MG63 (cell line): Measurements from ENCODE around the gene USP6NL. TPM values are rescaled to one million over a fixed set of nuclear protein-coding genes. Genes with fewer than 3 reads are reported as not detected.

ENCODE experiments used
- DNase-seq: peaks from one replicate; pipeline ENCODE4 v3.0.0-alpha.2; 2020
- H3K27me3 ChIP-seq: fragments of 250-450 bp; sonication (Bioruptor Pico); 2 replicates; pipeline ENCODE4 v1.5.1; 2020; ENCODE audit warnings: mild to moderate bottlenecking, moderate library complexity
- H3K36me3 ChIP-seq: fragments of 250-450 bp; sonication (Bioruptor Pico); 2 replicates; pipeline ENCODE4 v1.5.1; 2020; ENCODE audit warnings: mild to moderate bottlenecking, moderate library complexity
- H3K4me3 ChIP-seq: fragments of 250-450 bp; sonication (Bioruptor Pico); 2 replicates; pipeline ENCODE4 v1.5.1; 2020; ENCODE audit warnings: mild to moderate bottlenecking, moderate library complexity
- H3K9me3 ChIP-seq: fragments of 250-450 bp; sonication (Bioruptor Pico); 2 replicates; pipeline ENCODE4 v1.5.1; 2020; ENCODE audit warnings: mild to moderate bottlenecking, moderate library complexity
- total RNA-seq: library from RNA; depleted of rRNA; stranded (reverse); fragments of >200 nt; shearing (Covaris generic); gene quantifications from 2 replicates; pipeline ENCODE4 v1.2.3, GENCODE V29; 2014; ENCODE audit warnings: low replicate concordance

USP6NL gene
- total RNA-seq, 1 experiment from 2014 or later: 4.0 TPM

GRCh38 chr10:11546581-11546980 lies 64.9 kb downstream of the USP6NL start:
- no peak overlapping the region for H3K4me3 ChIP-seq
- no peak for DNase-seq
- no peaks in the 10 kb centered on the region for H3K9me3 ChIP-seq
- H3K36me3 ChIP-seq: no peaks in the 10 kb centered on the region
- H3K27me3 ChIP-seq: no peaks in the 10 kb centered on the region

- Histone ChIP-seq H3K36me3 (no peaks in the 10 kb centered on the region), H3K27me3 (no peaks in the 10 kb centered on the region), H3K9me3 (no peaks in the 10 kb centered on the region), H3K4me3 (no peak overlapping the region)
- DNase-seq: no peak
These were observed 70.2 kb downstream of the USP6NL start for GRCh38 chr10:11541296-11541695.

GRCh38 chr10:11539191-11539868 lies 72.1 kb downstream of the USP6NL start:
- peak; percentile 4 for DNase-seq
- Histone ChIP-seq H3K4me3 (no peak overlapping the region), H3K27me3 (no peaks in the 10 kb centered on the region), H3K36me3 (no peaks in the 10 kb centered on the region), H3K9me3 (no peaks in the 10 kb centered on the region)

- Histone ChIP-seq H3K9me3 (no peaks in the 10 kb centered on the region), H3K36me3 (no peaks in the 10 kb centered on the region), H3K4me3 (no peak overlapping the region), H3K27me3 (no peaks in the 10 kb centered on the region)
- no peak for DNase-seq
These were observed 72.6 kb downstream of the USP6NL start for GRCh38 chr10:11538834-11539190.

GRCh38 chr10:11536228-11536627 lies 75.2 kb downstream of the USP6NL start:
- Histone ChIP-seq H3K9me3 (no peaks in the 10 kb centered on the region), H3K4me3 (no peak overlapping the region), H3K27me3 (no peaks in the 10 kb centered on the region), H3K36me3 (no peaks in the 10 kb centered on the region)
- DNase-seq: no peak

GRCh38 chr10:11535346-11535959 lies 76.0 kb downstream of the USP6NL start:
- H3K27me3 ChIP-seq: no peaks in the 10 kb centered on the region
- no peaks in the 10 kb centered on the region for H3K9me3 ChIP-seq
- H3K4me3 ChIP-seq: no peak overlapping the region
- no peak for DNase-seq
- no peaks in the 10 kb centered on the region for H3K36me3 ChIP-seq

- H3K9me3 ChIP-seq: no peaks in the 10 kb centered on the region
- H3K4me3 ChIP-seq: no peak overlapping the region
- H3K36me3 ChIP-seq: no peaks in the 10 kb centered on the region
- H3K27me3 ChIP-seq: no peaks in the 10 kb centered on the region
- no peak for DNase-seq
These were observed 78.1 kb downstream of the USP6NL start for GRCh38 chr10:11533328-11533781.

GRCh38 chr10:11532306-11532705 lies 79.1 kb downstream of the USP6NL start:
- DNase-seq: peak; percentile 18
- Histone ChIP-seq H3K4me3 (0 out of 2 replicates have a peak overlapping the region, but pooled peaks have one; percentile 3), H3K9me3 (no peaks in the 10 kb centered on the region), H3K36me3 (no peaks in the 10 kb centered on the region), H3K27me3 (no peaks in the 10 kb centered on the region)

- Histone ChIP-seq H3K9me3 (no peaks in the 10 kb centered on the region), H3K4me3 (no peak overlapping the region), H3K27me3 (no peaks in the 10 kb centered on the region), H3K36me3 (no peaks in the 10 kb centered on the region)
- DNase-seq: no peak
These were observed 80.6 kb downstream of the USP6NL start for GRCh38 chr10:11530806-11531205.

GRCh38 chr10:11529276-11529903 lies 82.1 kb downstream of the USP6NL start:
- no peaks in the 10 kb centered on the region for H3K27me3 ChIP-seq
- no peaks in the 10 kb centered on the region; the same call in 1 of the 2 replicates for H3K36me3 ChIP-seq
- no peak for DNase-seq
- H3K4me3 ChIP-seq: no peak overlapping the region
- no peaks in the 10 kb centered on the region for H3K9me3 ChIP-seq

GRCh38 chr10:11528286-11528685 lies 83.2 kb downstream of the USP6NL start:
- no peaks in the 10 kb centered on the region for H3K27me3 ChIP-seq
- H3K36me3 ChIP-seq: no peaks in the 10 kb centered on the region; the same call in 1 of the 2 replicates
- no peak overlapping the region for H3K4me3 ChIP-seq
- no peaks in the 10 kb centered on the region for H3K9me3 ChIP-seq
- no peak for DNase-seq

- no peak for DNase-seq
- Histone ChIP-seq H3K9me3 (no peaks in the 10 kb centered on the region), H3K36me3 (no peaks in the 10 kb centered on the region; the same call in 1 of the 2 replicates), H3K27me3 (no peaks in the 10 kb centered on the region), H3K4me3 (no peak overlapping the region)
These were observed 83.7 kb downstream of the USP6NL start for GRCh38 chr10:11527691-11528255.

- Histone ChIP-seq H3K27me3 (no peaks in the 10 kb centered on the region), H3K4me3 (no peak overlapping the region), H3K36me3 (no peaks in the 10 kb centered on the region; the same call in 1 of the 2 replicates), H3K9me3 (no peaks in the 10 kb centered on the region)
- DNase-seq: no peak
These were observed 84.4 kb downstream of the USP6NL start for GRCh38 chr10:11527068-11527467.

GRCh38 chr10:11525503-11525902 lies 85.9 kb downstream of the USP6NL start:
- no peak for DNase-seq
- H3K36me3 ChIP-seq: no peaks in the 10 kb centered on the region; the same call in 1 of the 2 replicates

GRCh38 chr10:11522821-11523245 lies 88.6 kb downstream of the USP6NL start:
- H3K4me3 ChIP-seq: no peak overlapping the region
- no peaks in the 10 kb centered on the region; the same call in 1 of the 2 replicates for H3K36me3 ChIP-seq
- DNase-seq: peak; percentile 28
- H3K27me3 ChIP-seq: no peaks in the 10 kb centered on the region
- H3K9me3 ChIP-seq: no peaks in the 10 kb centered on the region

More at GRCh38 chr10:11525503-11525902, 85.9 kb downstream of the USP6NL start:
- no peaks in the 10 kb centered on the region for H3K27me3 ChIP-seq
- no peaks in the 10 kb centered on the region for H3K9me3 ChIP-seq
- H3K4me3 ChIP-seq: no peak overlapping the region

- H3K27me3 ChIP-seq: no peaks in the 10 kb centered on the region
- H3K4me3 ChIP-seq: no peak overlapping the region
- peak; percentile 45 for DNase-seq
- no peaks in the 10 kb centered on the region for H3K9me3 ChIP-seq
- no peaks in the 10 kb centered on the region; the same call in 1 of the 2 replicates for H3K36me3 ChIP-seq
These were observed 89.6 kb downstream of the USP6NL start for GRCh38 chr10:11521860-11522259.

- no peaks in the 10 kb centered on the region; the same call in 1 of the 2 replicates for H3K36me3 ChIP-seq
- no peak overlapping the region for H3K4me3 ChIP-seq
- DNase-seq: no peak
- no peaks in the 10 kb centered on the region for H3K27me3 ChIP-seq
- H3K9me3 ChIP-seq: no peaks in the 10 kb centered on the region
These were observed 90.6 kb downstream of the USP6NL start for GRCh38 chr10:11520892-11521291.
